Cardiac septum (tissue), 1 donor: ENCODE measurements around the gene GAA. TPM values are rescaled to one million over a fixed set of nuclear protein-coding genes. Genes with fewer than 3 reads are reported as not detected.

Experiments
- DNase-seq: peaks from one replicate; pipeline ENCODE4 v3.0.0-alpha.2; 2020; ENCODE audit warnings: low spot score
- intact Hi-C: fragments of 100-400 bp; cut with DNase I; formaldehyde crosslinking; loops from one replicate; pipeline ENCODE4 v1.14.0; 2022
- total RNA-seq: library from RNA; stranded (reverse); fragmentation: NEBNext Ultra II Directional; extraction: Animal tissue kit (Norgen Biotek cat#: 25700); gene quantifications from one replicate; pipeline ENCODE4 v1.2.1, GENCODE V29; 2021
- donor health status: DM: no; HTN: no; CAD: no.

The GAA gene
- total RNA-seq, 1 donor from 2014 or later, result 47.0 TPM

DNA sequence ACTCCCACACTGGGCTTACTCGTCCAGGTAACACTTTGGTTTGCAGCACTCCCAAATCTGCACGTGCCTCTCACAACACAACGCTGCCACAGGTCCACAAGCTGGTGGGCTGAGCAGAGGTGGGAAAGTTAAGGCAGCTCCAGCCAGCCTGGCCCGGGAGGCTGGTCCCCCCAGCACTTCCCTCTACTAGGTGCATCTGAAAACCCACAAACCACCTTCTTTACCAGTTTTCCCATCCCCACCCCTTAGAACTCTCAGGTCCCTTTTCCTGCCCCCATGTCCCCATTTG lies 1.4 kb upstream of the GAA start:
- DNase-seq, result no peak
- intact Hi-C loops, result loop anchor here (2.0 to 5.0 kb wide), 2 partner anchors 47 to 162 kb away; partner anchors contain the start of genes EIF4A3 and RNF213

GRCh38 chr17:80101946-80102663 lies 724 bp downstream of the GAA start:
- DNase-seq, result no peak
- intact Hi-C loops, result loop anchor here (2.0 to 5.0 kb wide), 2 partner anchors 45 to 160 kb away; partner anchors contain the start of genes EIF4A3 and RNF213

GRCh38 chr17:80102664-80103448 lies 1.5 kb downstream of the GAA start:
- DNase-seq, result no peak
- intact Hi-C loops, result loop anchor here (5.0 kb wide), 1 partner anchor 159 kb away; the partner anchor contains the start of gene RNF213

DNA sequence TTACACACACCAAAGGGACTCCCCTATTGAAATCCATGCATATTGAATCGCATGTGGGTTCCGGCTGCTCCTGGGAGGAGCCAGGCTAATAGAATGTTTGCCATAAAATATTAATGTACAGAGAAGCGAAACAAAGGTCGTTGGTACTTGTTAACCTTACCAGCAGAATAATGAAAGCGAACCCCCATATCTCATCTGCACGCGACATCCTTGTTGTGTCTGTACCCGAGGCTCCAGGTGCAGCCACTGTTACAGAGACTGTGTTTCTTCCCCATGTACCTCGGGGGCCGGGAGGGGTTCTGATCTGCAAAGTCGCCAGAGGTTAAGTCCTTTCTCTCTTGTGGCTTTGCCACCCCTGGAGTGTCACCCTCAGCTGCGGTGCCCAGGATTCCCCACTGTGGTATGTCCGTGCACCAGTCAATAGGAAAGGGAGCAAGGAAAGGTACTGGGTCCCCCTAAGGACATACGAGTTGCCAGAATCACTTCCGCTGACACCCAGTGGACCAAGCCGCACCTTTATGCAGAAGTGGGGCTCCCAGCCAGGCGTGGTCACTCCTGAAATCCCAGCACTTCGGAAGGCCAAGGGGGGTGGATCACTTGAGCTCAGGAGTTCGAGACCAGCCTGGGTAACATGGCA lies 2.2 kb downstream of the GAA start:
- no peak for DNase-seq
- intact Hi-C loops, result loop anchor here (5.0 kb wide), 1 partner anchor 159 kb away; the partner anchor contains the start of gene RNF213

- intact Hi-C loops, result loop anchor here (5.0 kb wide), 1 partner anchor 158 kb away; the partner anchor contains the start of gene RNF213
- no peak for DNase-seq
These were observed 3.1 kb downstream of the GAA start for GRCh38 chr17:80104321-80104955.

DNA sequence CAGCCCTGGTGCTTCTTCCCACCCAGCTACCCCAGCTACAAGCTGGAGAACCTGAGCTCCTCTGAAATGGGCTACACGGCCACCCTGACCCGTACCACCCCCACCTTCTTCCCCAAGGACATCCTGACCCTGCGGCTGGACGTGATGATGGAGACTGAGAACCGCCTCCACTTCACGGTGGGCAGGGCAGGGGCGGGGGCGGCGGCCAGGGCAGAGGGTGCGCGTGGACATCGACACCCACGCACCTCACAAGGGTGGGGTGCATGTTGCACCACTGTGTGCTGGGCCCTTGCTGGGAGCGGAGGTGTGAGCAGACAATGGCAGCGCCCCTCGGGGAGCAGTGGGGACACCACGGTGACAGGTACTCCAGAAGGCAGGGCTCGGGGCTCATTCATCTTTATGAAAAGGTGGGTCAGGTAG lies 3.6 kb downstream of the GAA start:
- DNase-seq, result no peak
- intact Hi-C loops, result loop anchor here (5.0 kb wide), 1 partner anchor 157 kb away; the partner anchor contains the start of gene RNF213

DNA sequence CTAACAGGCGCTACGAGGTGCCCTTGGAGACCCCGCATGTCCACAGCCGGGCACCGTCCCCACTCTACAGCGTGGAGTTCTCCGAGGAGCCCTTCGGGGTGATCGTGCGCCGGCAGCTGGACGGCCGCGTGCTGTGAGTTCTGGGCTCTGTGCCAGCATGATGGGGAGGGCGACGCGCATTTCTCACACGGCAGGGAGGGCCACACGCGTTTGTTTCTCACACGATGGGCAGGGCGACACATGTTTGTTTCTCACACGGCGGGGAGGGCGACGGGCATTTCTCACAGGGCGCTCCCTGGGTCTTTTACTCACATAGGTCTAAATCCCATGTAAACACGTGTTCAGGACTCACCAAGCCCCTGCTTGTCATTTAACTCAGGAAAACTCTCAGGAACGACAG lies 4.4 kb downstream of the GAA start:
- peak; percentile 60 for DNase-seq
- intact Hi-C loops, result no loop called here

GRCh38 chr17:80106176-80106575 lies 4.8 kb downstream of the GAA start:
- intact Hi-C loops, result no loop called here
- no peak for DNase-seq

DNA sequence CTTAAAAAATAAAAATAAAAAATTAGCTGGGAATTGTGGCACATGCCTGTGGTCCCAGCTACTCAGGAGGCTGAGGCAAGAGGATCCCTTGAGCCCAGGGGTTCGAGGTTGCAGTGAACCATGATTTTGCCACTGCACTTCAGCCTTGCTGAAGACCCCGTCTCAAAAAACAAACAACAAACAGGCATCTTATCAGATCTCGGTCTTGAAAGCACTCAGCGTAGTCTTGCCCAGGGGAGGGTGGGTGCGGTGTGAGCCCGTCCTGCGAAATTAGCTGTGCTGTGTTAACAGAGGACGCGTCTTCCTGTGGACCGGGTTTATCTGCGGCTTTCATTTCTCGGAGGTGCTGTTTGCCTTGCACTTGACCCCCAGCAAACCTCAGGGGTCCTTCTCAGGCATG lies 5.4 kb downstream of the GAA start:
- intact Hi-C loops, result no loop called here
- peak; percentile 35 for DNase-seq

DNA sequence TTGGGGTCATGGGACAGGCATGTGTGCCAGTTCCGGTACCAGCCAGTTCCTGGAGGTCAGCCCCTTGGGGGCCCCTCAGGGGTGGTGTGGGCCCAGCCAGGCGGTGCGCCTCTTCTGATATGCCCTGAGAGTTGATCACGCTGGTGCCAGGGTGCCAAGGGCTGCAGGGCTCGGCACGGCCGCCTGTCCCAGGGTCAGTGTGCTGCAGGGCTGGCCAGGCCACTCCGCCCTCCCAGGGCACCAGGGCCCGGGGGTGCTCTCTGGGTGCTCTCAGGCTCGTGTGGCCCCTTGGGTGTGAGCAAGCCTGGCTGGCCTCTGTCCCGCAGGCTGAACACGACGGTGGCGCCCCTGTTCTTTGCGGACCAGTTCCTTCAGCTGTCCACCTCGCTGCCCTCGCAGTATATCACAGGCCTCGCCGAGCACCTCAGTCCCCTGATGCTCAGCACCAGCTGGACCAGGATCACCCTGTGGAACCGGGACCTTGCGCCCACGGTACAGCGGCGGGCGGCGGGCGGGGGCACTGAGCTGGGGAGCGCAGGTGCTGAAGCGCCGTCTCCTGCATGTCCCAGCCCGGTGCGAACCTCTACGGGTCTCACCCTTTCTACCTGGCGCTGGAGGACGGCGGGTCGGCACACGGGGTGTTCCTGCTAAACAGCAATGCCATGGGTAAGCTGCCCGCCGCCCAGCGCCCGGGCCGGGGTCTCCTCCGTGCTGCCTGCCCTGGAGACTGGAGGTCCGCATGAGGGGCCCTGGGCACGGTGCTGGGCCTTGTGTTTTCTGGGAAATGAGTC lies 6.0 kb downstream of the GAA start:
- DNase-seq, result peak; percentile 50
- intact Hi-C loops, result no loop called here

DNA sequence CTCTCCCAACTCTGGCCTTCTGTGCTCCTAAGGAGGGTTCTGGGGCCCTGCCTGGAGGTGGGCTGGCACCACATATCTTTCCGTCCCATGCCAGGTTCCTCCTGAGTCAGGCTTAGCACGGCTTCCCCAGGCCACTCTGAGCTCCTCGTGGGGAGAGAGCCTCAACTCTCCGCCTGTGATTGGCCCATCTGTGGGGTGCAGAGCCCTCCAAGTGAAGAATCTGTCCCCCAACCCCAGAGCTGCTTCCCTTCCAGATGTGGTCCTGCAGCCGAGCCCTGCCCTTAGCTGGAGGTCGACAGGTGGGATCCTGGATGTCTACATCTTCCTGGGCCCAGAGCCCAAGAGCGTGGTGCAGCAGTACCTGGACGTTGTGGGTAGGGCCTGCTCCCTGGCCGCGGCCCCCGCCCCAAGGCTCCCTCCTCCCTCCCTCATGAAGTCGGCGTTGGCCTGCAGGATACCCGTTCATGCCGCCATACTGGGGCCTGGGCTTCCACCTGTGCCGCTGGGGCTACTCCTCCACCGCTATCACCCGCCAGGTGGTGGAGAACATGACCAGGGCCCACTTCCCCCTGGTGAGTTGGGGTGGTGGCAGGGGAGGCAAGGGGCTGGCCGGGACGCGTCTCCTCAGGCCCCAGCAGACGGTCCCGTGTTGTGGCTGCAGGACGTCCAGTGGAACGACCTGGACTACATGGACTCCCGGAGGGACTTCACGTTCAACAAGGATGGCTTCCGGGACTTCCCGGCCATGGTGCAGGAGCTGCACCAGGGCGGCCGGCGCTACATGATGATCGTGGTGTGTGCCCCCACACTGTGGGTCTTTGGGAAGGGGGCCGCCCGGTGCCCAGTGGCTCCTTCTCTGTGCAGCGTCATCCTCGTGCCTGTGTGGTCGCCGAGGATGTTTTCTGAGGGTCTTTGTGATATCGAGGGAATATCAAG lies 6.9 kb downstream of the GAA start:
- DNase-seq, result no peak
- intact Hi-C loops, result no loop called here

DNA sequence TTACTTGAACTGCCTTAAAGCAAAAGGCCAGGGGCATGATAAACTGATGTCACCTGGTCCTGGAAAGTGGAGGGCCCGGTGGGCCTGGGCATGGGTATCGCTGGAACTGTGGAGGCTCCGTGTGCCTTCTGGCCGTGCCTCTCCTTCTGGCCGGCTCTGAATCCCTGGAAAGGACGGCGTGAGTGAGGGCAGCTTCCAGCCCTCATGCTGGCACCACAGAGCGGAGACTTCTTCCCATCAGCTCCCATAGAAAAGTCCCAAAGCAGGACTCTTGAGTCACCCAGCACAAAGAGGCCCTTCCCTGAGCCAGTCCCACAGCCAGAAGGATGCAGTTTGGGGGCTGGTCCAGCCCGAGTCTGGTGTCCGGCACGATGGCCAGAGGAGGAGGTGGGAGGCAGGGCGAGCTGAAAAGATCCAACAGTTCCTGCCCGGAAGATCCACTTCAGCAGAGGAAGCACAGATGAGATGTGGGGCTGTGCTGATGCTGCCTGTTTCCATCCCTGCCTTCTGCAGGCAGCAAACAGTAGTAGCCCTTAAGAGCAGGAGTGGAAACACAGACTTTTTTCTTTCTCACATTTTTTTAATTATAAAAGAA lies 7.8 kb downstream of the GAA start:
- no peak for DNase-seq
- intact Hi-C loops, result no loop called here

DNA sequence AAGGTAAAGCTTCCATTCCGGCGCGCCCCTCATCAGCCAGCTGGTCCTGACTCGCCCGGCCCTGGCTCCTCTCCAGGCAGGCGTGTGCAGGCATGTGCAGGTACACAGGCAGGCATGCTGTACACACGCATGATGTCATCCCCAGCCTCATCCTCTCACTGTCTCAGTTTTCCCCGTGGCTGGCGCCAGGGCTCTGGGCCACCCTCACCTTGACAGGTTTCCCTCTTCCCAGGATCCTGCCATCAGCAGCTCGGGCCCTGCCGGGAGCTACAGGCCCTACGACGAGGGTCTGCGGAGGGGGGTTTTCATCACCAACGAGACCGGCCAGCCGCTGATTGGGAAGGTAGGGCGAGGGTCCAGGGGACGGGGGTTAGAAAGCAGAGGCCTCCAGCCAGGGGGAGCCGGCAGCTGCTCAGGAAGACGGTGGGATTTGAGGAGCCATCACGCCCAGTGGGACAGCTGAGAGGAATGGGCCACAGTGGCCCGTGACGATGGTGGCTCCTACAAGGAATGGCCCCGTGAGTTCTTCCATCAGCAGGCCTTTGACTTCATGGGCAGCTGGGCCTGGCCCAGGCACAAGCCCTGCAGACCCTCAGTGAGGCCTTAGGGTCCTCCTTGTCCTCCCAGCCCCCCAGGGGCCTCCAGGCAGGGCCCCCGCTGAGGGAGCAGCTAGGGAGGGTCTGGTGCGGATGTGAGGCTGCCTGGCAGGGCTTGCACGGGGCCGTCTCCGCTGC lies 8.5 kb downstream of the GAA start:
- intact Hi-C loops, result no loop called here
- DNase-seq, result no peak

- intact Hi-C loops, result no loop called here
- DNase-seq, result no peak
These were observed 9.0 kb downstream of the GAA start for GRCh38 chr17:80110447-80110812.

- DNase-seq, result no peak
- intact Hi-C loops, result no loop called here
These were observed 9.7 kb downstream of the GAA start for GRCh38 chr17:80110927-80111701.

DNA sequence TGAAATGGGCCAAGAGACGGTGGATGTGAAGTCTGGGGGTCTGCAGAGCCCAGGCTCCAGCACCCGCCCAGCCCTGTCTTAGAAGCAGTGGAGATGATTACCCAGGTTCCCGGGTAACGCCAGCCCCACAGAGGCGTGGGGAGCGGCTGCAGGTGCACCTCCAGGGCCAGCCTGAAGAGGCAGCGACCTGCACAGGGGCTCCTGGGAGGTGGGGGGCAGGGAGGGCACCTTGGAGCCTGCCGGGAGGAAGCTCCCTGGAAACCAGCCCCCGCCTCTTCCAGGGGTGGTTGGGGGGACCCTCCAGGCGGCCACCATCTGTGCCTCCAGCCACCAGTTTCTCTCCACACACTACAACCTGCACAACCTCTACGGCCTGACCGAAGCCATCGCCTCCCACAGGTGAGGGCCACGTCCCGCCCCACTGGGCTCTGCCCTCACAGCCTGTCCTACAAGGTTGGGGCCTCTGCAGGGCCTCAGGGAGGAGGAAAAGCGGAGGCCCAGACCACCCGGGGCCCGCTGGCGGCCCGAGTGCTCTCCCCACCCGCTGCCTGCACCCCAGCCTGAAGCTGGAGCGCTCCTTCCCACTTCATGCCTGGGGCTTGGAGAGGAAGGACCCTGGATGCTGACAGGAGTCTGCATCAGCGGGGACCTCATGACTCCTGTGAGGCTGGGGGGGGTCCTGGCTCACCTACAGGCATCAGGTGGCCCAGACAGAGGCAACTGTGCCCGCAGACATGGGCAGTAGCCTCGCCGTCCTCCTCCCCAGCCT lies 10.5 kb downstream of the GAA start:
- intact Hi-C loops, result no loop called here
- DNase-seq, result no peak
